ENCODE data around the gene ZMYND19.

GRCh38 chr9:137580954-137581322, 9.4 kb downstream of the ZMYND19 start:
- TF ChIP-seq CTCF (IDR thresholded peaks at IDR 0.05; ENCODE audit: low read depth, low read length, poor library complexity, severe bottlenecking): no peak
- no peak for TF ChIP-seq EZH2phosphoT487 (IDR thresholded peaks at IDR 0.05; ENCODE audit: borderline replicate concordance, low read length)
